Measurements from ENCODE around the gene INTS7.

DNA sequence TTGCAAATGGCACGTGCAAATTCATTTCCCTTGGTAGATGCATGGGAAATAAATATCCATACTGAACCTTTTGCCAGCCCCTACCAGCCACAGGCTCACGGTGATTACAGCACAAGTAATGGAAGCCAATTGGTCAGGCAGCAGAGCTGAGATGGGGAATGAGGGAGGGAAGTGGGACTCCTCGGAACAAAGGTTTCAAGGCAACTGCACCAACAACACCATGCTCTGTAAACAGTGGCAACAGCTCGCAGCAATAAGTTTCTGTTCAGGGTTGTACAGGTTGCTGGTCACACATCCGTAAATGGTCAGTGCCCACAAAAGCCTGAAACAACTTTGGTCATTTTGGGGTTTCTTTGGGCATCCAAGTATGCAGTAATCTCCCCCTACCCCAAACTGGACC lies 142.1 kb downstream of the INTS7 start:
- TF ChIP-seq CTCF (IDR thresholded peaks at IDR 0.05; ENCODE audit: low read depth, low read length) (no peak), EZH2phosphoT487 (IDR thresholded peaks at IDR 0.05; ENCODE audit: low read depth) (no peak)

Data from OCI-LY3 (cell line).